GM12891 (cell line): ENCODE results near the gene DUT.

ENCODE experiments used
- DNase-seq: peaks from one replicate; pipeline ENCODE4 v3.0.0; 2011; ENCODE audit warnings: low spot score; ENCODE audit not compliant: insufficient read length
- FAIRE-seq: peaks from 2 replicates; lab custom pipeline; 2011; peaks lifted over from hg19 to GRCh38; lab: Jason Lieb, UNC
- PAX5 ChIP-seq: IDR thresholded peaks from 2 replicates; pipeline ENCODE4 v1.6.1; 2011; ENCODE audit warnings: low read length, moderate library complexity, mild to moderate bottlenecking; ENCODE audit not compliant: insufficient read depth, severe bottlenecking
- POLR2A ChIP-seq: IDR thresholded peaks from 2 replicates; pipeline ENCODE4 v1.6.1; 2011; ENCODE audit warnings: low read depth, low read length, control low read depth
- POLR2AphosphoS5 ChIP-seq: IDR thresholded peaks from 2 replicates; pipeline ENCODE4 v1.6.1; 2011; ENCODE audit warnings: low read depth, low read length, control low read depth
- POU2F2 ChIP-seq: IDR thresholded peaks from 2 replicates; pipeline ENCODE4 v1.6.1; 2011; ENCODE audit warnings: low read depth, mild to moderate bottlenecking, control low read depth, low read length, moderate library complexity
- SPI1 ChIP-seq: IDR thresholded peaks from 2 replicates; pipeline ENCODE4 v1.6.1; 2011; ENCODE audit warnings: low read depth, low read length, control low read depth
- TAF1 ChIP-seq: IDR thresholded peaks from 2 replicates; pipeline ENCODE4 v1.6.1; 2011; ENCODE audit warnings: low read depth, low read length, control low read depth

The DUT gene

DNA sequence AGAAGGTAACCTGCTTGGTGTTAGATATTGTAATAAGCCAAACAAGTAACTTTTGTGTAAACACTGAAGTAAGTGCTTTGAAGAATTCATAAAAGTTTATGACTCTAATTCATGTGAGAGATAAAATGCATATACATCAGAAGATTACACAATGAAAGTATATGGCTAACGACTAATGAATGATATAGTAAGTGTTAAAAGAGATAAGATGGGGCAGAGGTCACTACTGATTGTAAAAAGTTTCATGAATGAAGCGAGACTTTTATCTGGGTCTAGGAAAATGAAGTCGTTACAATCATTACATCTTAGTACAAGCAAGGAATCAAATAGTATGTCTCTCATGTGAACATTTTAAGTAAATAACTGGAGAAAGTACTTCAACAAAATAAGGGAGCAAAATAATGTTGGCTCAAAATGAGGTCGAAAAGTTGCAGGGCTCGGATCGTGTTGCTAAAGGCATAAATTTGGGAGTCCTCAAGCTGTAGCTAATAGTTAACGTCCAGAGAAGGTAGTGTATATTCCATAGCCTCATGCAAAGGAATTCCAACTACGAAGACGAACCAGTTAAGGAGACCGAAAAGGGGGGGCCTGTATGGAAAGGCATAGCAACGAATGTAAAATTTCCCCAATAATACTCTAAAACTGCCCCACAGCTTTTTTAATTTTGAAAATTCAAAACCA is 984 bp upstream of the DUT start:
- TF ChIP-seq PAX5, result no peak
- TF ChIP-seq POLR2A, result no peak
- TF ChIP-seq POU2F2, result no peak
- no peak for TF ChIP-seq SPI1
- TF ChIP-seq POLR2AphosphoS5, result no peak
- TF ChIP-seq TAF1, result no peak
- no peak for DNase-seq
- no peak for FAIRE-seq

DNA sequence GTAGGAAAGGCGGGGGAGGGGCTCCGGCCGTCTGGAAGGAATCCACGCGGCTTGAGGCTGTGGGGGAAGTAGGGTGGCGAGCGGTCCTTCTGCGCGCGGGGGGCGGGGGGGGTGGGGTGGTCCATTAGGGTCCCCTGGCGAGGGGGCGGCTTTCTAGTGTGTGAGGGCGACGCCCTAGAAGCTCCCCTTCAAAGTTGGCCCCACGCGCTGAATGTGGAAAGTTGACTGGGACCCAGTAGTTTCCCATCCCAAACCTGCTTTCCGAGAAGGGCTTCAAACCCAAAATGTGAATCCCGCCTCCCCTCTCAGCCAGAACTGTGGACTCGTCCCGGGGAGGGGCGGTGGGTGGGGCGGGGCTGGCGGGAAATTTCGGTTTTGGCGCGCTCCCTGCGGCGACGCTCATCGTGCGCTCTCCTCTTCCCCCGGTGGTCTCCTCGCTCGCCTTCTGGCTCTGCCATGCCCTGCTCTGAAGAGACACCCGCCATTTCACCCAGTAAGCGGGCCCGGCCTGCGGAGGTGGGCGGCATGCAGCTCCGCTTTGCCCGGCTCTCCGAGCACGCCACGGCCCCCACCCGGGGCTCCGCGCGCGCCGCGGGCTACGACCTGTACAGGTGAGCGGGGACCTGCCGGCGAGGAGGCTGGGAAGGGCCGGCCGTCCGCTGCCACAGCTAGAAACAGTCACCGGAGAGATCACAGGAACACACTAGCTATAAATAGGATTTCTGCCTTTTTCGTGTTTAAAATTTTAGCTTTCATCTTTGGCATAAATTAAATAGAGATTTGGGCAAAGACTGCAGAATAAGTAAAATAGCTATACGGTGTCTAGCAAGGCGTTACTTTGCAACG is 790 bp downstream of the DUT start:
- FAIRE-seq, result peak; percentile 31
- peak; percentile 64 for DNase-seq
- no peak for TF ChIP-seq SPI1
- TF ChIP-seq POU2F2, result no peak
- no peak; the same call in 1 of the 2 replicates for TF ChIP-seq POLR2AphosphoS5
- peak; percentile 54; the same call in 1 of the 2 replicates for TF ChIP-seq TAF1
- no peak; the same call in 1 of the 2 replicates for TF ChIP-seq POLR2A

DNA sequence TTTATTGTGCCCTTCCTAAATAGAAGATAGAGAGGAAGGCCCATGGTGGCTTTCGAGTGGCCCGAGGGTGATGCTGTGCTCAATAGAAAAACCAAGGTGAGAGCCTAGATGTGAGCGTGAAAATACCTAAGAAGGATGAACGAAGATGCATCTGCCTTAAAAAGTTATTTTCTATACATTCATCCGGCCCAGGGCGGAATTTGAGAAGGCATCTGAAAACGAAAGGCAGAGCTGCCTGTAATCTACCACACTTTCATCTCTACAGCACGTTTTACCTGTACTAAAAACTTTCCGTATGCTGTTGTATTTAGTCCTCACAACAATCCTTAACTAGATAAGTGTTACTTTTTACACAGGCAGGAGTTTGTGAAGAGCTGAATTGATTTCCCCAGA is 1.4 kb downstream of the DUT start:
- no peak for FAIRE-seq
- DNase-seq, result no peak
- TF ChIP-seq POLR2A (no peak), PAX5 (no peak), SPI1 (no peak), POLR2AphosphoS5 (no peak), TAF1 (no peak), POU2F2 (no peak)

DNA sequence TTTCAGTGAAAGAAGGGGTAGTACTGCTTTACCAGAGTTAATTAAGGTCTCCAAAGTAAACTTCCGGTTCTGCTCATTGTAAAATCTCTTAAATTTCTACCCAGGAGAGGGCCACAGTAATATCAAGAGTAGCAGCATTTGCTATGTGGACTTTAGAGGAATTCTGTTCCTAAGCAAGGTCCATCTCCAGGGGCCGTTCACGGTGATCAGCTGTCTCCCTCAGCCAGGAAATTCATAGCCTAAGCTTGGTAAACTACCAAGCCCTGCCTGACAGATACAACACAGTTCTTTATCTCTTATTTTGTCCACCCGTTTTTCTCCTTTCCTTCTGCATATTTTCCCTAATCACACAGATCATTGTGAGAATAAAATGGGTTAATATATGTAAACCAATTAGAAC is 2.3 kb downstream of the DUT start:
- DNase-seq (no peak), FAIRE-seq (no peak)
- no peak for TF ChIP-seq SPI1
- no peak for TF ChIP-seq TAF1
- no peak for TF ChIP-seq POU2F2
- TF ChIP-seq POLR2AphosphoS5, result no peak
- no peak for TF ChIP-seq PAX5
- TF ChIP-seq POLR2A, result no peak

DNA sequence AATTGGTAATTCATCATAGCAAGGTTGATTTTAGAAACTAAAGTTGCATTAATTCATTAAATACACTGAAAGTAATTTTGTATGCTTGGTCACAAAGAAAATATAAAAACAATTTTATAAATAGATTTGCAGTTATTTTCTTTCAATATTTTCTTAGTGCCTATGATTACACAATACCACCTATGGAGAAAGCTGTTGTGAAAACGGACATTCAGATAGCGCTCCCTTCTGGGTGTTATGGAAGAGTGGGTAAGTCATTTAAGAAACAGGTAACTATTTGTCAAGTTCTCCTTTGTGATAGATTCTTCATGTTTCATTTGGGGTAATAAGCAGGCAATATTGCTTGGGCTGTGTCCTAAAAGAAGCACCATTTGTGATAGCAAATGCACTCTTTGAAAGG is 3.0 kb downstream of the DUT start:
- DNase-seq (no peak), FAIRE-seq (no peak)
- no peak for TF ChIP-seq POLR2A
- no peak for TF ChIP-seq TAF1
- TF ChIP-seq SPI1, result no peak
- TF ChIP-seq POLR2AphosphoS5, result no peak
- no peak for TF ChIP-seq POU2F2
- no peak for TF ChIP-seq PAX5

DNA sequence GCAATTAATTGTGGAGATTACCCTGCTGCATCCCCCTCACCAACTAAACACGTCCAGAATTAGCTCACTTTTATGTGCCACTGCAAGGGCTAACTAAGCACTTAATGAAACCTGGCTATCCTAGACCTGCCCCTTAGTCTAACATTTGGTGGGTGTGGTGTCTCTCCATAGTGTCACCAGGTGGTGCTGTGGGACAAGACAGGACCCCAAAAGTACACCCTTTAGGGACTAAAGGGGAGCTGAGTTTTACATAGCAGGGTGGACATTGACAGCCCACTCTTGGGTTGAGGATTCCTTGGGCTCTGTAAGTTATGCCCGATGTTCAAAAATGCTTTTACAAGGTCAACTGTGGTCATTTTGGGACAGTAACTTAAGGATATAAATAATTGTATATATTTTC is 5.7 kb downstream of the DUT start:
- FAIRE-seq (peak; percentile 77), DNase-seq (no peak)
- TF ChIP-seq TAF1, result no peak
- TF ChIP-seq SPI1, result no peak
- TF ChIP-seq POLR2AphosphoS5, result no peak
- TF ChIP-seq POLR2A, result no peak
- TF ChIP-seq POU2F2, result no peak
- TF ChIP-seq PAX5, result no peak

DNA sequence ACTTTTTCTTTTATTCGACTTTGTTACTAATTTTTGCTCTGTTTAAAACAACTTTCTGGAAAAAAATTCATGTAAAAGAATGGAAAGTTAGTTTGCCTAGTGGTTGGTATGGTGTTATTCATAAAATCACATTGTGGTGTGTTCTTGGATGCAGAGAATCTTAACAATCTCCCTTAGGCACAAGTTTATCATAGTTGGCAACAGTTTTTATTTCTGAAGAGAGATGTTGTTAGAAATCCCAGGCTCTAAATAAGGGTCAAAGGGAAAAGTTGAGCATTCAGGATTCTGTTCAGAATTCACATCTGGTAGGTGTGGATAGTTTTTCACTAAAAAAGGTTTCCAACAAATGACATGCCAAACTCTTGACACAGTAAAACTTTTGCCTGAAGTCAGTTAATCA is 6.4 kb downstream of the DUT start:
- DNase-seq, result no peak
- no peak for FAIRE-seq
- TF ChIP-seq POU2F2 (no peak), TAF1 (no peak), SPI1 (no peak), POLR2A (no peak), PAX5 (no peak), POLR2AphosphoS5 (no peak)

DNA sequence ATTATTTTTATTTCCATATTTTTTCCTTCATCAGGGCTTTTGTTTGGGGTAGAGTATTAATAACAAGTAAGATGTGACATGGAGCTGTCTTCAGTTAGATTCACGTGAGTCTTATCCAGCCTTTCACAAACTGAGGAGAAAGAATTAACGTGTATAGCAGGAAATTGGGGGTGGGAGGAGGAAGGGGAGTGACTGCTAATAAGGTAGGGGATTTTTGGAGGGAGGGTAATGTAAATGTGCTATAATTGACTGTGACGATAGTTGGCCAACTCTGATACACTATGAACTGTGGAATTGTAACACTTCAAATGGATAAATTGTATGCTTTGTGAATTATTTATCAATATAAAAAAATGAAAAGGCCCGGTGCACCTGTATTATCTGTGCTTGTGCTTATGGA is 8.9 kb downstream of the DUT start:
- FAIRE-seq (peak; percentile 51), DNase-seq (no peak)
- TF ChIP-seq POLR2AphosphoS5, result no peak
- no peak for TF ChIP-seq POLR2A
- TF ChIP-seq PAX5, result no peak
- TF ChIP-seq POU2F2, result no peak
- TF ChIP-seq TAF1, result no peak
- TF ChIP-seq SPI1, result no peak

DNA sequence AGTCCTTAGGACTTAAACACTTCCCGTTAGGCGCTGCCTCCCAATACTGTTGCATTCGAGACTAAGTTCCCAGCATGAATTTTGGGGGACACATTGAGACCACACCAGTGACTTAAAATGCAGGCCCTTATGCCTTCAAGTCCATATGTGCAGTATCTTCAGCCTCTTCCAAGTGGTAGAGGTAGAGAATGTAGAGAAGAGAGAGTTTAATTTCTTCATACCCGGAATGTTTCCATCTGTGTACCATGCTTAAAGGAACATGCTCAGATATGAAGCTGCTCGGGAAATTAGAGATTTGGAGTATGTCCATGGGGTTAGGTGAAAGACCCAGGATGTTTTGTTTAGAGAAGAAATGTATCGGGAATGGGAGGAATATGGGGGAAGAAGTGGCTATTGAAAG is 12.6 kb downstream of the DUT start:
- TF ChIP-seq POLR2AphosphoS5 (0 out of 2 replicates have a peak, but pooled peaks have one; percentile 4), PAX5 (no peak)
- no peak for FAIRE-seq
- no peak for DNase-seq

DNA sequence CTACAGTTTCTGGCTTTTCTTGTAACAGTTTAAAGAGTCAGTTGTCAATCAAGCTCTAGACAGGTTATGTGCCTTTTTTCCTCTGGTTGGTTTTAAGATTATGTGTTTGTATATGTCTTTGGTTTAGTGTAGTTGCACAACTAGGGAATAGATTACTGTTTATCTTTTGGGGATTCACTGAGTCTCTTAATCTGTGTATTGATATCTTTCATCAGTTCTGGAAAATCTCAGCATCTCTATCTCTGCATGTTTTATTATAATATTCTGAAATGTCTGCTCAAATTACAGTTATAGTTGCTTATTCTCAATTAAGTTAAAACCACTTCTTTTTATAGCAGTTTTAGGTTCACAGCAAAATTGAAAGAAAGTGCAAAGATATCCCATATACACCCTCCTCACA is 14.3 kb downstream of the DUT start:
- FAIRE-seq (no peak), DNase-seq (no peak)
- no peak for TF ChIP-seq TAF1
- TF ChIP-seq POLR2A, result no peak
- no peak for TF ChIP-seq PAX5
- TF ChIP-seq SPI1, result no peak
- no peak for TF ChIP-seq POLR2AphosphoS5
- no peak for TF ChIP-seq POU2F2
